Ectodermal cell (in vitro differentiated cells): ENCODE data around the gene BCAS1.
"Not testable (repeated sequence)": the region's sequence is repeated elsewhere in the genome, so short reads cannot be mapped to it uniquely, and the experiment has no call there.

Source experiments
- H3K27ac ChIP-seq: 2 replicates; pipeline ENCODE4 v1.7.0; 2013; ENCODE audit warnings: mild to moderate bottlenecking, low read depth, low read length; ENCODE audit not compliant: insufficient read depth, poor library complexity, severe bottlenecking
- H3K27me3 ChIP-seq: 2 replicates; pipeline ENCODE4 v1.7.0; 2013; ENCODE audit warnings: mild to moderate bottlenecking, low read length; ENCODE audit not compliant: insufficient read depth, control insufficient read depth, poor library complexity, severe bottlenecking
- H3K36me3 ChIP-seq: one replicate; pipeline ENCODE4 v1.7.0; 2013; ENCODE audit warnings: low read length; ENCODE audit not compliant: control insufficient read depth, insufficient read depth
- H3K4me1 ChIP-seq: one replicate; pipeline ENCODE4 v1.7.0; 2013; ENCODE audit warnings: low read length; ENCODE audit not compliant: control insufficient read depth, insufficient read depth
- H3K4me3 ChIP-seq: 2 replicates; pipeline ENCODE4 v1.7.0; 2013; ENCODE audit warnings: low read depth, low read length, control low read depth; ENCODE audit not compliant: insufficient read depth
- H3K9me3 ChIP-seq: 2 replicates; pipeline ENCODE4 v1.7.0; 2013; ENCODE audit warnings: mild to moderate bottlenecking, low read length, moderate library complexity; ENCODE audit not compliant: control insufficient read depth
- WGBS, 2 experiments: methylation state at CpG; one replicate each; pipeline ENCODE4 v1.1.7; 2013; ENCODE audit warnings: missing lambda C conversion rate in 2 of 2; 5-methylcytosine and 5-hydroxymethylcytosine counted together

BCAS1 gene

GRCh38 chr20:53933232-53933846, 137.1 kb downstream of the BCAS1 start:
- Histone ChIP-seq H3K4me3 (no peak overlapping the region), H3K9me3 (no peaks in the 10 kb centered on the region), H3K36me3 (no peaks in the 10 kb centered on the region), H3K27ac (no peak overlapping the region), H3K27me3 (no peaks in the 10 kb centered on the region), H3K4me1 (peaks cover 3% of the 10 kb centered on the region)
- 95 to 98% methylated on average over 2 of the region's 2 CpGs for WGBS, 2 experiments

DNA sequence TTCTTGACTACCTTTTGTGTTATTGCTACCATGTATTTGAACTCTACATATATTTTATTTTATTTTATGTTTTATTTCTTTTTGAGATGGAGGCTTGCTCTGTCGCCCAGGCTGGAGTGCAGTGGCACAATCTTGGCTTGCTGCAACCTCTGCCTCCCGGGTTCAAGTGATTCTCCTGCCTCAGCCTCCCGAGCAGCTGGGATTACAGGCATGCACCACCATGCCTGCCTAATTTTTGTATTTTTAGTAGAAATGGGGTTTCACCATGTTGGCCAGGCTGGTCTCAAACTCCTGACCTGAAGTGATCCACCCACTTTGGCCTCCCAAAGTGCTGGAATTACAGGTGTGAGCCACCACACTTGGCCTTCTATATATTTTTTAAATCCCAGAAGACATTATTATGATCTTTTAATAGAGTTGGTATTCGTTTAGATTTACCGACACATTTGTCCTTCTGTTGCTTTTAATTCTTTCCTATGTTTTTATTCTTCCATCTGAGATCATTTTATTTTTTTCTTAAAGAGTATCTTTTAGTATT, 137.7 kb downstream of the BCAS1 start:
- 91 to 96% methylated on average over 3 of the region's 5 CpGs for WGBS, 2 experiments

DNA sequence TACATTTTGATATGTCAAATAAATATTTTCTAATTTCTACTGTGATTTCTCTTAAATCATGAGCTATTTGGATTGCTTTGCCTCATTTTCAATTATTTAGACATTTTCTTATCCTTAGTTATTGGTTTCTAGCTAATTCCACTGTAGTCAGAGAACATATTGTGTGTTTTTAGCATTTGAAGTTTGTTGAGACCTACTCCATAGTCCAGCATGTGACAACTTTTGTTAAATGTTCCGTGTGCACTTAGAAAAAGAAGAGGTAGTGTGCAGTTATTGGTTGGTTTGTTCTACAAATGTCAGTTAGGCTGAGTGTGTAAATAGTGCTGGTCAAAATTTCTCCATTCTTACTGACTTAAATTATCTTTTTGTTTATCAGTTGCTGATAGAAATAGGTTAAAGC, 138.8 kb downstream of the BCAS1 start:
- H3K27ac ChIP-seq: no peak overlapping the region
- no peaks in the 10 kb centered on the region for H3K9me3 ChIP-seq
- no peaks in the 10 kb centered on the region for H3K27me3 ChIP-seq
- 89 to 90% methylated on average over 1 of the region's 1 CpG for WGBS, 2 experiments
- no peak overlapping the region for H3K4me3 ChIP-seq
- H3K36me3 ChIP-seq: no peaks in the 10 kb centered on the region
- peaks cover 3% of the 10 kb centered on the region for H3K4me1 ChIP-seq

More for the DNA sequence above, 137.7 kb downstream of the BCAS1 start:
- H3K4me1 ChIP-seq, H3K9me3 ChIP-seq, H3K27ac ChIP-seq, H3K27me3 ChIP-seq, H3K36me3 ChIP-seq, H3K4me3 ChIP-seq: not testable (repeated sequence)

DNA sequence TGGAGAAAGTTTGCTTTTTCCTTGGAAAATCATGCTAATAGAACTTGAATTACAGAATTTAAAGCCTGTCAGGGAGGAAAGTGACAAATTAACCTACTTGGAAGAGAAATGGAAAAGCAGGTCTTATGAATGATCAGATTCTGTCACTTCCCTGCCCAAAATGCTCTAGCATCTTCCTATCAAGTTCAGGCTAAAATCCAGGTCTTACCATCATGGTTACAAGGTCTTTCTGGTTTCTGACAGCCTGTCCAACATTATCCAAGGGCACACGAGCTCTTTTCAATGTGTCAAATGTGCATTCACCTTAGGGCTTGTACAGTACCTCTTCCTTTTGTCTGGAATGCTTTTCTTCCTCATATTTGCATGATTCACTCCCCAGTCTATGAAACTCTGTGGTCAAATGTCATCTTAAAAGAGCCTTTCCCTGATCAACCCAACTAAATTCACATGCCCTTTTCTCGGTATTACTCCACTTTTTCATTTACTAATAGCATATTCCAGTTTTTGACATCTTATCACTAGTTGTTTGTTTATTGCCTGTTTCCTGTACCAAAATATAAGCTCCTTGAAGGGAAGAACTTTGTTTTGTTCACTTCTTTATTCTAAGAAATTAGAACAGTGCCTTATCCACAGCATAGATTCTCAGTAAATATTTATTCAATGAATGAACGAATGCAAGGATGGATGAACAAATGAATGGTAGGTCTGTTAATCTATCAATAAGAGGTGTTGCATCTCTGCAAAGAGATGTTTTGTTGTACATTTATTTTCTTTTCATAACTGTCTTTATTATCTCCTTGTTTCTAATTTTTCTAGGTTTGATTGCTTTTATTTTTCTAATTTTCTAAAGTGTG, 139.5 kb downstream of the BCAS1 start:
- Histone ChIP-seq H3K4me1 (peaks cover 3% of the 10 kb centered on the region), H3K9me3 (no peaks in the 10 kb centered on the region), H3K27me3 (no peaks in the 10 kb centered on the region), H3K36me3 (no peaks in the 10 kb centered on the region), H3K27ac (no peak overlapping the region), H3K4me3 (no peak overlapping the region)
- 82 to 88% methylated on average over 3 of the region's 3 CpGs for WGBS, 2 experiments

DNA sequence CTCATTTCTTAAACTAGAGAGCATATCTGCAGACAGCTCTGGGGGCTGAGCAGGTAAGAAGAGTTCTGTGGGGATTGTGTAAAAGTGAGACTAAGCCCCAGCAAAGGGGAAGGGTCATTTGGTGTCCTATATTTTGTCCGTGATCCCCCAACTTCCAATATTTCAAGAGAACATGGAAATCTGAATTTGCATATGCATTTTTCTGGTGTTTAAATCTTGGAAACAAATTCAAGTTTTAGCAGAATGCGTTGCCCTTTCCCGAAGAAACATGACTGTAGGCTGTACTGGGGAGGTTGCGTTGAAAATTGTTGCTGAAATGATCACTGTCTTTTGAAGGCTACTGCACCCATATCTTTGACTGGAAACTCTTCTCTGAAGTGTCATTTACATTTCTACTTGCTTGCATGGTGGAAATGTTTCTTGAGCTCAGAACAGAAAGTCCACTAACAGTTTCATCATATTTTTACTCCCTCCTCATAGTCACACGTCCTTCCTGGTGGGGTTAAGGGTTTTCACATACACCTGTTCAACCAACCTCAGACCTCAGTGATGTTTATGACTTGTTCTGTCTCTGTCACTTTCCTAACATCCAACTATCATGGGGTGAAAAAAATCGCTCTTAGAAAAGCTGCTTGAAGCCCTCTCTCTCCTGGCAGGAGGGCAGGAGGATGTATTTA, 140.3 kb downstream of the BCAS1 start:
- H3K36me3 ChIP-seq: no peaks in the 10 kb centered on the region
- H3K9me3 ChIP-seq: no peaks in the 10 kb centered on the region
- H3K27me3 ChIP-seq: no peaks in the 10 kb centered on the region
- H3K4me1 ChIP-seq: peaks cover 3% of the 10 kb centered on the region
- no peak overlapping the region for H3K27ac ChIP-seq
- H3K4me3 ChIP-seq: no peak overlapping the region
- WGBS, 2 experiments: 89 to 91% methylated on average over 5 to 6 of the region's 6 CpGs

DNA sequence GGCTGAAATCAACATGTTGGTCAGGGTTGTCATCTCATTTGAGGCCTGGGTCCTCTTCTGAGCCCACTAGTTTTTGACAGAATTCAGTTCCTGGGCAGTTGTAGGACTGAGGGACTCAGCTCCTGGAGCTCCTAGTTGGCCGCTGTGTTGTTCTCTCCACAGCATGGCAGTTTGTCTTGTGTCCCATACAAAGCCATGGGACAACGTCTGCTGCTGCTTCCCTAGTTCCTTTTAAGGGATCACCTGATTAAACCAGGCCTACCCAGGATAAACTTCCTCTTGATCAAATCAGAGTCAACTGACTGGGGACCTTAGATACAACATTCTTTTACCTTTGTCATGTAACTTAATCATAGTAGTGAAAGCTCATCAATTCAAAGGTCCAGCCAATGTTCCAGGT, 141.0 kb downstream of the BCAS1 start:
- peaks cover 3% of the 10 kb centered on the region for H3K4me1 ChIP-seq
- H3K27ac ChIP-seq: no peak overlapping the region
- H3K9me3 ChIP-seq: no peaks in the 10 kb centered on the region
- no peak overlapping the region for H3K4me3 ChIP-seq
- WGBS, 2 experiments: 88 to 95% methylated on average over 2 of the region's 2 CpGs
- no peaks in the 10 kb centered on the region for H3K36me3 ChIP-seq
- H3K27me3 ChIP-seq: no peaks in the 10 kb centered on the region

DNA sequence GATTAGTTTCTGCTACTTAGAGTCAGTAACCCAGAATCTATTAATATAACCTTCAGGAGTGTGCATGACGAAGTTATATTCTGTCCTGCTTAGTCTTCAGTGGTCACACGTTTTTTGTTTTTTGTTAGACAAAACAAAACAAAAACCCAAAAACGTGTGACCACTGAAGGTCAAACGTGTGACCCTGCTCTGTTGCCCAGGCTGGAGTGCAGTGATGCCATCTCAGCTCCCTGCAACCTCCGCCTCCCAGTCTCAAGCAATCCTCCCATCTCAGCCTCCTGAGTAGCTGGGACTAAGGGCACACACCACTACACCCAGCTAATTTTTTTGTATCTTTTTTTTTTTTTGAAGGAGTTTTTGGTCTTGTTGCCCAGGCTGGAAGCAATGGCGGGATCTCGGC, 142.4 kb downstream of the BCAS1 start:
- no peak overlapping the region for H3K27ac ChIP-seq
- no peak overlapping the region for H3K4me3 ChIP-seq
- no peaks in the 10 kb centered on the region for H3K36me3 ChIP-seq
- H3K27me3 ChIP-seq: no peaks in the 10 kb centered on the region
- H3K4me1 ChIP-seq: no peaks in the 10 kb centered on the region
- no peaks in the 10 kb centered on the region for H3K9me3 ChIP-seq
- WGBS, 2 experiments: 89 to 91% methylated on average over 7 of the region's 7 CpGs

GRCh38 chr20:53926428-53927028, 143.9 kb downstream of the BCAS1 start:
- WGBS, 2 experiments: 81 to 85% methylated on average over 5 of the region's 5 CpGs
- Histone ChIP-seq H3K27me3 (no peaks in the 10 kb centered on the region), H3K36me3 (no peaks in the 10 kb centered on the region), H3K27ac (no peak overlapping the region), H3K9me3 (no peaks in the 10 kb centered on the region), H3K4me1 (no peaks in the 10 kb centered on the region), H3K4me3 (no peak overlapping the region)

DNA sequence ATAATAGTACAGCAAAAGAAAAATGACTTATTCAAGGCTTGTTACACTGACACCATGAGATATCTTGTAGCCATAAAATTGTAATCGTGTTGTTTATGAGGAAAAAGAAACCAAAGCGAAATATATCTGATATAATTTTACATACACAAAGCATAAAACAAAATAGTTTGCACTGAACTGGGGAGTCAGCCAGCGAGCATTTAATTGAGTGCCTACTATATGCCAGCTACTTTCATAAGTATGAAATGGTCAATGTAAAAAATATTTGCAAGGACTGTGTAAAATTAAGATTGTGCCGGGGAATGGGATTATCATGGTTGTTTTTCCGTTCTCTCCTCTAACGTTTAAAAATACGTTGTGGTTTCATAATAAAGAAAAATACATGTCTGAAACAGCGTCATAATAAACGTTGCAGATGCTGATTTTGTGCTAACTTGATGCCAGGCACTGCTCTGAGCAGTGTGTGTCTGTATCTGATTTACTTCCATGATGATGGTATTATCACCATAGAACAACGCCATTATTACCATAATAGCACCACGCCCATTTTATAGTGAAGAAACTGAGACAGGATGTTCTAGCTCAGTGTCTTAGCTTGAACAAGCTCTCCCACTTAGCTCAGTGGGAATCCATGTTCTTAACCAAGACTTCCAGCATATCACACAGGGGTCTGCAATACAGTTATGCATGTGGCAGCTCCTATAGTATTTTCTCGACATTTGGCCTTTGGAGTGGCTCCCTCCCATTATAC, 144.6 kb downstream of the BCAS1 start:
- no peaks in the 10 kb centered on the region for H3K27me3 ChIP-seq
- H3K4me1 ChIP-seq: no peaks in the 10 kb centered on the region
- 93 to 97% methylated on average over 10 to 12 of the region's 12 CpGs for WGBS, 2 experiments
- no peak overlapping the region for H3K27ac ChIP-seq
- no peaks in the 10 kb centered on the region for H3K36me3 ChIP-seq
- no peaks in the 10 kb centered on the region for H3K9me3 ChIP-seq
- H3K4me3 ChIP-seq: no peak overlapping the region
